Forelimb muscle (tissue), 1 donor: ENCODE results near the gene GNAT2. TPM values are rescaled to one million over a fixed set of nuclear protein-coding genes. Genes with fewer than 3 reads are reported as not detected.

Experiments used
- DNase-seq: peaks from one replicate; pipeline ENCODE4 v3.0.0-alpha.2; 2013; ENCODE audit warnings: low read depth
- polyA plus RNA-seq: library from polyadenylated mRNA; unstranded; fragments of 120-200 nt; gene quantifications from one replicate; pipeline ENCODE4 v1.2.1, GENCODE V29; 2013; ENCODE audit not compliant: insufficient read length

The GNAT2 gene
- polyA plus RNA-seq, 1 donor: not detected

DNA sequence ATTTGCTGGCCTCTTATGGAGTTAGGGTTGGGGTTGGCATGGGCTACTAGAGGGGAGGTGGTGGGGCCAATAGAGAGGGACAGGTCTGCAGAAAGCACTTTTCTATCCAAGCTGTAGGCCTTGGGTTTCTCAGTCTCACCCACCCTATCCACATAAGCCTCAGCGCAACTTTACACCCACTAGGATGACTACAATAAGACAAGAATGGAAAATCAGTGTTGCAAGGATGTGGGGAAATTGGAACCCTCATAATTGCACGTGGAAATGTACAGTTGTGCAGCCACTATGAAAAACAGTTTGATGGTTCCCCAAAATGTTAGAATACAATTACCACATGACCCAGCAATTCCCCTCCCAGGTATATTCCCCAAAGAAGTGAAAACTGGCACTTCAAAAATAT, 22.4 kb upstream of the GNAT2 start:
- DNase-seq: no peak

DNA sequence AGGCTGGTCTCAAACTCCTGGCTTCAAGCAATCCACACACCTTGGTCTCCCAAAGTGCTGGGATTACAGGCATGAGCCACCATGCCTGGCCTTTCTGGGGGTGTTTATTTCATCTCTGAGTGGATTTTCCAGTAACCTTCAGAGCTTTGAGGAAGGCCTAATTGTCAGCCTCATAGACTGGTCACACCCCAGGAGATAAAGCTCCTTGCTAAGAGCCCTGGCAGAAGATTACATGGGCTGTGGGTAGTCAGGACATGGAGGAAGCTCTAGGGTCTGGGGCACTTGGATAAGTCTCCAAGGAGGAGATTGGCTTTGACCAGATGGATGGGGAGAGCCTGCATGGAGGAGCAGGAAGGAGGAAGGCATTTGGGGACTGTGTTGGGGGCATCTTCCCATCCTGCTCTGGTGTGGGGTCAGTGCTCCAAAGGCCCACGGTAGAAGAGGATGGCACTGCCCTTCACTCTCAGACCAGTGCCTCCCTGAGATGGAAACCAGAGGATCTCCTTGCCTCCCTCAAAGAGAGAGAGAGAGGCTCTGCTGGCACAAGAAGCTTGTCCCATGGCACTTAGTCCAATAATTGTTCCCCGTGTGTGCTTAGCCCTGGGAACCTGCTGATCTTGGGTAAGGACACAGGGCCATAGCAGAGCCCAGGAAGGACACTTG, 21.8 kb upstream of the GNAT2 start:
- DNase-seq: no peak

DNA sequence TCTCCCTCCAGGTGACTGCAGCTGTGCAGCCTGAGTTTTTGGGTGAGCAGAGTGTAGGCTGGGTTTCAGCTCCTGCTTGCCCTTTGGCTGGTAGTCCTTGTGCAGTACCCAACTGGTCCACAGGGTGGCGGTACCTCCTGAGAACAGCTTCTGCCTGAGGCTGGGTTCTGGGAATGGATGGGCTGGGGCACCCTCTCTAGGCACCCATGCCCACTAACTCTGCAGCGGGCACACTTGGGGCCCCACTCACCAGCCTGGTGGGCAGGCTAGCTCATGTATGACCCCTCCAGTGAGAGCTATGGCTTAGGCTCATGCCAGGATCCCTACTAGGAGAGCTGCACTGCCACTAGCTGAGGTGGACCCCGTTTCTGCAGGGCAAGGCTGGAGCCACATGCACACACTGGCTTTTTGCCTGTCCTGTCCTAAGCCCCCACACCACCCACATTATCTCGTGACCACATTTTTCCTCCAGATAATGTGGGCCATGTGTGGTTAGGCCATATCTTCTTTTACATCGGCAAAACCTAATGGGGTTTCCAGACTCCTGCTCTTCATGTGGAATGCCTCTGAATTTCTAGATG, 21.0 kb upstream of the GNAT2 start:
- DNase-seq: no peak

DNA sequence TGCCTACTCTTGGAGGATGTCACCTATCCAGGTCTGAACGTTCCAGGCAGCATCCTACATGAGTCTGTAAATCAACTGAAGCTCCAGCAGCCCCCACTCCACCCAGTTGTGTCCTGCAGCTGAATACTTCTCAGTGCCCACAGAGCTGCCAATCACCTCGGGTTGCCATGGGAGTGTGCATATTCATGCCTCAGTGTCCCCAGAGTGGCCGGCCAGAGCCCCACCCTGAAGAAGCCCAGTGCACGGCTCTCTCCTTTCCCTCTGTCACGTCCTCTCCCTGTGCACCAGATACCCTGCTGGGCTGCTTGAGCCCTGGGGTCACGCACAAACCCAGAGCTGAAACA, 20.4 kb upstream of the GNAT2 start:
- DNase-seq: no peak

DNA sequence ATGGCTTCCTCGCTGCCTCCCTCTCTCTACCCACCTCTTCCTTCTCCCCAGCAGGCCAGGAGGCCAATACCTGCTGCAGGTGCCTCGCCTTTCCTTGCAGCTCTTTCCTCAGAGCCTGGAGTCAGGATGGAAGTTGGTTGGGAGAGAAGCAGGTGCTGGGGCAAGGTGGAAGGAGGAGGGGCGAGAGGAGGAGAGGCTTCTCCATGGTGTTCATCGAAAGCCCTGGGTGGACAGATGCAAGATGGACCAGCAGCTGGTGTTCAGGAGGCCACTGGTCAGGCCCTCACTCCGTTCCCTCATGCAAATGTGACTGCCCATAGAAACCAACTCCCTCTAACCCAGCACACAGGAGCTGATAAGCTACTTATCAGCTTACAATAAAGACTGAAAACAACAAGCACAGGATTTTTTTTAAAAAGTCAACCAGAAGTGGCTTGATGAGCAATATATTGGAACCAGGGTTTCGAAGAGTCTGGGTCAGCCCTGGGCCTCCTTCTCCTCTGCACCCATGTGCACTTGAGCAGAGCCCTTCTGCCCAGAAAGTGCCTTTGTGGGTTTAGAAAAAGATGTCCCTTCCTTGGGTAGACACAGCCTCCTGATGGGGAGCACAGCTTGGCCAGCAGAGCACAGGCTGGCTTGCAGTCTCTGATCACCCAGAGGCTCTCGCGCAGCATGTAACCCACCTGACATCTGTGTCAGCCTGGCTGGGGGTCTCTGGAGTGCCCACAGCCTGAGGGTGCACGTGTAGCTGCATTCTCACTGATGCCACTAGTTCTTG, 19.8 kb upstream of the GNAT2 start:
- no peak for DNase-seq

DNA sequence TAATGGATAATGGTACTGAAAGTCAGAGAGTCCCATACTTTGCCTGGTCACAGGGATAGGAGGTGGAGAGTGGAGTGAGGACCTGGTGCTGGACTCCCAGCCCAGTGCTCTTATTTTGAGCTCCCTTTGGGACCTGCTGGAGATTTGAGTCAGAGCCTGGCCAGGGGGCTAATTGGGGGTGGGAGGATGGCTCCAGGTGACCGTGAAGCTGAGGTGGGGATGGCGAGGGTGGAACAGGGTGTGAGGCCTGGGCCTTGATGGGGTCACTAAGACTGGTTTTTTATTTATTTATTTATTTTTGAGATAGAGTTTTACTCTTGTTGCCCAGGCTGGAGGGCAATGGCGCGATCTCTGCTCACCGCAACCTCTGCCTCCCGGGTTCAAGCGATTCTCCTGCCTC, 18.0 kb upstream of the GNAT2 start:
- no peak for DNase-seq

DNA sequence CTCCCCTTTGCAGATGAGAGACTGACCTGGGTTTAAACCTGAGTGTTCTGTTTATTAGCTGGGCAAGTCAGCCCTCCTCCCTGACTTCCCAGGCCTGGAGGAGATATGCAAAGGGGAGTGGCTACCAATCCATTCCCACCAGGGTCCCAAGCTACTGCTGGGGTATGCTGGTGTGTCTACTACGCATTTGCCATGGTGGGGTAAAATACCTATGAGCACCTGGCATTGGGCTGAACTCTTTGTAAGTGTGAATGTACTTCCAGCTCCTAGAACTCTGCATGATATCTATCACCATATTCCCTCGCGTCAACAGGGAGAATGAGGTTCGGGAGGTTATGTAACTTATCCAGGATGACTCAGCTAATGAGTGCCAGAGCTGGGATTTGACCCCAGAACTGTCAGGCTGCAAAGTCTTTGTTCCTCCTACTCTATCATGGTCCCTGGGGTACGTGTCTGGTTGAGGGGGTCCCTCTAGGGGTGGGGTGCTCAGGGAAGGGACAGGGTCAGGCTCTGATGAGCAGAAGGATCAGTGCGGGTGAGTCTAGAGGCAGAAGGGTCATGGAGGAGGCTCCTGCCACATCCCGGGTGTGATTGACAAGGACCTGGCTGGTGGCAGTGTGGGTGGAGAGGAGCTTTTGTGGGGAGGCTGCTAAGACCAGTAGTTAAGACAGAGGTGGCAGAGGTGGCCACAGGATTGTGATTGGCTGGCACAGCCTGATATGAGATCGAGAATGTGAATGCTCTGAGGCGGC, 17.0 kb upstream of the GNAT2 start:
- DNase-seq: no peak

DNA sequence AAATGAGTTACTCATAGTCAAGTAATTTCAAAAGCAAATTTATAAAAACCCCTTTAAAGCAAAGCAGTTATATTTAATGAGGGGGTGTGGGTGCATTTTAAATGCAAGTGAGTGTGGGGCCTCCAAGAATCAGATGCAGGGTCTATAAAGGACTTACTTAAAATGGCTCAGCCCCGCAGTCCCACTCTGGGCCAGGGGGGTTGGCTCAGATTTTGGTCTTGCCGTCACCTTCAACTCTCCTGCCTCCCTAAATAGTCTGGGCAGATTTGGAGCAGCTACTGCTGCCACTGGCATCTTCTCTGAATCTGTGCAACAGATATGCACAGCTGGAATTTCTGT, 16.4 kb upstream of the GNAT2 start:
- no peak for DNase-seq

DNA sequence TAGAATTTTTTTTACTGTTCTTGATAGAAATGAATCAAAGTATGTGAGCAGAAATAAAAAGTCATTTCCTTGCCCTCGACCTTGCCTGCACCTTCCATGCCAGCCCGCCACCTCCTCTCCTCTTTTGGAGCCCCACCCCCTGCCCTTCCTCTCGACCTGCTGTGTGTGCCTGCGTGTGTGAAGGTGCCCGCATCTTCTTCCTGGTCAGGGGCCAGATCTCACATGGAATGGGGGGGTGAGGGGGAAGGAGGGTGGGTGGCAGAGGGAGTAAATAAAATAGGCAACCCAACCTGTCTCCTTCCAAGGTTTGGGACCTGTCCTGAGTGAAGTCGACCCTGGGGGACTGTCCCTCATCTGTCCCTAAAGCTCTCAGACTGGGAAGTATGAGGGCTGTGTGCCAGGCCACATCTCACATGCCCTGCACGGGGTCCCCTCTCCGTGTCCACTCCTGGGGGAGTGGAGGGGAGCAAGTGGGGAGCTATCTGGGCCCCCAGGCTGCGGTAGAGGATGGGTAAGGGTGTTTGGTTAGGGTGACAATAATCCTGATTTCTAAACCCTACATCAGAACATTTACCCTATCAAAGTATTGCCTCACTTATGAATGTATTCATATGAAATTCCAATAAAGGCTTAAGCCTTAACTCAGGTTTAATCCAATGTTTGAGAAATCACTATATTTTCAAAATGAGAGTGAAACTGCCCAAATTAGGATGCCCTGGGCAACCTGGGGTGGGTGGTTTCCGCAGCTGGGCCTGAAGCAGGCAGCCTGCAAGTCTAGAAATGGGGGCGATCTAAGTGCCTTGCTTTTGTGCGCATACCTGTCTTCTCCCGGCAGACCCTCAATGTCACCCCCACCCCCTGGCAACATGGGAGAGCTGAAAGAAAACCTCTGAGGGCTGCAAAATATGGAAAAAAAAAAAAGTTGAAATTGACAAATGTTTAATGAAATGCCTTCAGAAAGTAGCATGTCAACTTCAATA, 15.6 kb upstream of the GNAT2 start:
- DNase-seq: no peak

DNA sequence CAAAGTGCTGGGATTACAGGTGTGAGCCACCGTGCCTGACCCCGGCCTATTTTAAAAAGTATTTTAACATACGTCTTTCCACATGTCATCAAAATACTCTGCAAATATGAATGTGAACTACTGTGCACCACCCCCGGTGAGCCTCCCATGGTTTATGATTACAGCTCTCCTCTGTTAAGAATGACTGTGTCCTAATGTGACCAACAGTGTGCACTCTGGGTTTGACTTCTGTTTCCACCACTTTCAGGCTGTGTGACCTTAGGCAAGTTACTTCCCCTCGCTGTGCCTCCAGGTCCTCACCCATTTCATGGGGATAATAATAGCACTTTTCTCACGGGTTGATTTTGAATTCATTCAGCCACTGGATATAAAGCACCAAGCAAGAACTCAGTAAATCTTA, 14.9 kb upstream of the GNAT2 start:
- no peak for DNase-seq

DNA sequence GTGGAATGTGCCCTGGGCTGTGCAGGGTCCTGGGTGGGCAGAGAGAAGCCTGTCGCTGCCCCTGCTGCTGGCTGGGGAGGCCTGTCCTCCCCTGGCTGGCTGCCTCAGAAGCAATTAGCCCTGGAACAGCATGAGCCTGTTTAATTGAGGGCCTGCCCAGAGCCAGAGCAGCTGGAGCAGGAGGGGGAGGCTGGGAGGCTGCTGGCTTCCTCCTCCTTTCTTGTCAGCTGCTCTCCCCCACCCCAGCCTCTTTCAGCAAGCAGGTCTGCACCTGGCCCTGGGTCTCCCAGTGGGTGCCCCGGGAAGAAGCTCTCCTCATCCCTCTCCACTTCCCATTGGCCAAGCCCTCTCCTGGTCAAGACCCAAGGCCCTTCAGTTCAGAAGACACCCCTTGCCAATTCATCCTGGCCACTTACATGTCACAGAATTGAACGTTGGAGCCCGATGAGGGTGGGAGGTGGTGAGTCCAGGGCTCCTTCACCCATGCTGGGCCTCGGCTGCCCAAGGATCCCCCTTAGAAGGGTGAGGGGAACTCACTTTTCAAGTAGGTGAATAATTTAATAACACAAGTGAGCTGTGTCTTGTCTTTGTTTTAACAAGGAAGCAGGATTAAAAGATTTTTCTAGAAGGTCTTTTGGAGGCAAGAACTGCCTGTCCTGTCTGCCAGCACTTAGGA, 13.4 kb upstream of the GNAT2 start:
- DNase-seq: no peak

DNA sequence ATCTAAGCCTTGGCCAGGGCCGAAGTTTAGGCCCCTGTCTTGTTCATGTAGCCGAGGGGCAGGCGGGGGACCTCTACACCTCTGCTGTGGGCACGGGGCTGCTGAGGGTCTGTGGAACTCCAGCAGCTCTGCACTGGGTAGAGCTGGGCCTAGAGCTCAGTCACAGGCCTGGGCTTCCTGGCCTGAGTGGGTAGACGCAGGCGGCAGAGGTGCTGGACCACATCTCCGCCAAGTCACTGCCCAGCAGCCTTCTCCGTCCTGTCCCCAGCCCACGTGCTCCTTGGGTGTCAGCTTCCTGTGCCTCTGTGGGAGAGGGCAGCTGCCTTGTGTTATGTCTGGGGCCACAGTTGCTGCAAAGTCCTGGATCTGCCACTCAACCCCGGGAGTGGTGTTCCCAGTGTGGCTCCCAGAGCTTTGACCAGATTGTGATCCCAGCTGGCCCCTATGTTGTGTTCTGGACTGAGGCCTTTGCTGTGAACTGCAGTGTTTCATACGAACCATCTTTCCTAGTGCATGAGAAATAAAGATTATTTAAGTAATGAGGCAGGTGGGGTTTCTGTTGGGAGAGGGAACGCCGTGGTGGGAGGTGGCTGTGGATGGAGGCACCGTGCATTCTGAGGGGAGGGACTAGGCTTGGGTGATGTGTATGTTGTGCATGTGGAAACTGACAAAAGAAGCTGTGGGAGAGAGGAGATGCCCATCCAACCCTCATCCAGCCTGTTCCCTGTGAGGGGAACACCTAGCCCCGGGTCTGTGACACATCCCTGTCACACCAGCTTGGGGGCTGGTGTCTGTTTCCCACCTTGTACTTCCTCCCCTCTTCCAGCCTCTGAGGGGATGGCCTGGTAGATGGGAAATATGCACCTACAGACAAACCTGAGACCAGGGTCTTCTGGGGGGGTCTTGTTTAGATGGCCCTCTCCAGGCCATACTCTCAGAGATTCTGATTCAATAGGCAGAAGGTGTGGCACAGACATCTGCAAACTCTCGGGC, 12.4 kb upstream of the GNAT2 start:
- DNase-seq: no peak

DNA sequence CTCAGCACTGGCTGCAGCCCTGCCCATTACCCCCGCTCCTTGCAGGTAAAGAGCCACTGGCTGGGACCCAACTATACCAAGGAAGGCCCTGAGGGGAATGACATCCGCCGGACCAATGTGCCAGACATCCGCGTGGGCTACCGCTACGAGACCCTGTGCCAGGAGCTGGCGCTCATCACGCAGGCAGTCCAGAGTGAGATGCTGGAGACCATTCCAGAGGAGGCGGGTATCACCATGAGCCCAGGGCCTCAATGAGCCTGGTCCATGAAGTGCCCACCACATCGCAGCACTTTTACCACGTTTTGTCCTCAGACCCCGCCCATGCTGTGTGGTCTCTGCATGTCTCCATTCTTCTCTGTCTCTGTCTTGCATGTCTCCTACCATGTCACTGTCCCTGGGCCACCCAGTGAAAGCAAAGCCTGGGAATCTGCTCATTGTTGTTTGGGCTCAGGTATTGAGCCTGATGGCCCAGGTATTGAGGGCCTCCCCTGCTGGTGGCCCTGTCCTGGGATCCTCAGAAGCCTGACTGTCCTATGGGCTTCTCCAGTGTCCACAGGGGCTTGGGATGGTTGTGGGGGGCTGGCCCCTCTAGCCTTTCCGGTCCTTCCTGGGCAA, 11.6 kb upstream of the GNAT2 start:
- no peak for DNase-seq

DNA sequence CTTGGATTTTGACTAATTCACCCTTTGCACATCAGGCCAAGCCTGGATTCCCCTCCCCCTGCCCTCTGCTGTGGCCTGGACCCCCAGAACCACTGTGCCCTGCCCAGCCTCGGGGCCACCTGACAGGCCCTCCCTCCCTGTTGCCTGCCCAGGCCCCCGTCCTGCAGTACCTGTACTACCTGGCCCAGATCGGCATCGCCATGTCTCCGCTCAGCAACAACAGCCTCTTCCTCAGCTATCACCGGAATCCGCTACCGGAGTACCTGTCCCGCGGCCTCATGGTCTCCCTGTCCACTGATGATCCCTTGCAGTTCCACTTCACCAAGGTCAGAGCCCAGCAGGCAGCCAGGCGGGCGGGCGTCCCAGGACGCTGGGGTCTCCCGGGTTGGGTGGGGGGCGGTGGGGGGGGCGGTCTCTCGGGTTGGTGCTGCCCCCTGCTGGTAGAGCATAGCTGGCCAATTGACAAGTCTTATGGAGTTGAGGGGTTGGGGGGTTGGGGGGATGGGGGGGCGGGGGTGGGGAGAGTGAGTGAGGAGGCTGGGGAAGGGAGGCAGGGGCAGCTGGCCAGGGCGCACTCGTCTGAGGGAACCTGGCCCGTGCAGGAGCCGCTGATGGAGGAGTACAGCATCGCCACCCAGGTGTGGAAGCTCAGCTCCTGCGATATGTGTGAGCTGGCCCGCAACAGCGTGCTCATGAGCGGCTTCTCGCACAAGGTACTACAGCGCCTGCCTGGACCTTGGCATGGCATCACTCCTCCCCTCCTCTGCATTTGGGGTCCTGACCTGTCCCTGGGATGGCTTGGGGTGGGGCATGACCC, 10.9 kb upstream of the GNAT2 start:
- no peak for DNase-seq

DNA sequence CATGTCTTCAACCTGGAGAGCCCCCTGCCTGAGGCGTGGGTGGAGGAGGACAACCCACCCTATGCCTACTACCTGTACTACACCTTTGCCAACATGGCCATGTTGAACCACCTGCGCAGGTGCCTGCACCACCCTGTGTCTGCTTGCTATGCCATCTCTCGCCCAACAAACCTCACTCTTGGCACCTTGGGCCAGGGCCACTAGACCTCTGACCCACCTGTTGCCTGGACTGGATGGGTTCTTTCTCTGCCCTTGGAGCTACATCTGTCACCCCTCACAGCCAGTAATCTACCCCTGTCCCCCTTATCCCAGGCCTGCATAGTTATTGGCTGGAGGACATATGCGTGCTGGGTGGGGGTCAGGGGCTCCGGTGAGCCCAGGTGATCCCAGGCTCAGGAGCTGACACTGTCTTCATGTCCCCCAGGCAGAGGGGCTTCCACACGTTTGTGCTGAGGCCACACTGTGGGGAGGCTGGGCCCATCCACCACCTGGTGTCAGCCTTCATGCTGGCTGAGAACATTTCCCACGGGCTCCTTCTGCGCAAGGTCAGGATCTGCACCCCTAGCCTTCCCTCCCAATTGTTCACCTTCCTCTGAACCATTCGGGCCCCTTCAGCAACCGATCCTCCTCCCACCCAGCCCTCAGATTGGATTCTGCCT, 10.1 kb upstream of the GNAT2 start:
- DNase-seq: no peak

DNA sequence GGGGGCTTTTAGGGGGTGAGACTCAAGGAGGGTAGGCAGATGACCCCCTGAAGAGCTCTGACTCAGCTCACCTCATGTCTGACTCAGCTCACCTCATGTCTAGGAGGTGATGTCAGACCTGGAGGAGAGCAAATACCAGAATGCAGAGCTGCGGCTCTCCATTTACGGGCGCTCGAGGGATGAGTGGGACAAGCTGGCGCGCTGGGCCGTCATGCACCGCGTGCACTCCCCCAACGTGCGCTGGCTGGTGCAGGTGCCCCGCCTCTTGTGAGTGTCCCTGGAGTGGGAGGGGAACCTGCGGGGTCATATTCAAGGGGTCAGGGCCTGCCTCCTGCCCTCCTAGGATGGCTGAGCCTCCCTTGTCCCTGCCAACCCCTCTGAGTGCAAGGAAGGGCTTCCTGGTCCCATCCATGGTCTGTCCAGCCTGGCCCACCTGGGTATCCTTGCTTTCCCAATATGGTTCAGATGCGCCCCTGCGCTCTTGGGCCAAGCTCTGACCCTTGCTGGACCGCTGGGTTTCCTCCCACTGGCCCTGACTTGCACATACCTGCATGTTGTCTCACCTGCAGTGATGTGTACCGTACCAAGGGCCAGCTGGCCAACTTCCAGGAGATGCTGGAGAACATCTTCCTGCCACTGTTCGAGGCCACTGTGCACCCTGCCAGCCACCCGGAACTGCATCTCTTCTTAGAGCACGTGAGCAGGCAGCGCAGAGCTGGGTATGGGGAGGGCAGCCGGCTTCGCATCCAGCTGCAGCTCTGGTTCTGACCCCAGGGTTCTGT, 9.3 kb upstream of the GNAT2 start:
- no peak for DNase-seq
